ENCODE measurements around the gene IQSEC1. TPM values are rescaled to one million over a fixed set of nuclear protein-coding genes. Genes with fewer than 3 reads are reported as not detected.

Gene IQSEC1
- total RNA-seq, 1 donor from 2014 or later, result 70.1 TPM

GRCh38 chr3:12955651-12956315 is 117.4 kb downstream of the IQSEC1 start:
- DNase-seq (ENCODE audit: low spot score), result no peak

- no peak for DNase-seq (ENCODE audit: low spot score)
These were observed 118.2 kb downstream of the IQSEC1 start for GRCh38 chr3:12954891-12955650.

GRCh38 chr3:12954180-12954579 is 119.0 kb downstream of the IQSEC1 start:
- DNase-seq (ENCODE audit: low spot score), result no peak

- no peak for DNase-seq (ENCODE audit: low spot score)
These were observed 119.8 kb downstream of the IQSEC1 start for GRCh38 chr3:12953201-12953995.

GRCh38 chr3:12952343-12953200 is 120.7 kb downstream of the IQSEC1 start:
- DNase-seq (ENCODE audit: low spot score), result no peak

GRCh38 chr3:12948891-12949711 is 124.1 kb downstream of the IQSEC1 start:
- DNase-seq (ENCODE audit: low spot score), result no peak

DNA sequence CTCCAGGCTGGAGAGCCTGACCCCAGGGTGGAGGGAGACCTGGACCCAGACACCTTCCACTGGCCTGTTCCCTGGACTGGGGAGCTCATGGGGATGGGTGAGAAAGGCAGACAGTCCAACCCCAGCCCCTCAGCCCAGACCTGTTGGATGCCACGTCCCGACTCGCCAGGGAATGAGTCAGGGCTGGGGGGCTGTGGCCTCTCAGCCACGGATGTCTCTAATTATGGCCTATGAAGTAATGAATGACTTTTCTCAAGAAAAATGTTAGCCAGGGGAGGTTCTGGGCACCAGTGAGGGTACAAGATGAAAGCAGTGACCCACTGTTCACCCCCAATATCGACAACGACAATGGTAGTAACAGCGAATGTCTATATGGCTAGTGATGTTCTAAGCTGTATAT is 124.9 kb downstream of the IQSEC1 start:
- no peak for DNase-seq (ENCODE audit: low spot score)

- DNase-seq (ENCODE audit: low spot score), result no peak
These were observed 125.5 kb downstream of the IQSEC1 start for GRCh38 chr3:12947504-12948369.

- DNase-seq (ENCODE audit: low spot score), result no peak
These were observed 126.4 kb downstream of the IQSEC1 start for GRCh38 chr3:12946649-12947316.

- no peak for DNase-seq (ENCODE audit: low spot score)
These were observed 127.0 kb downstream of the IQSEC1 start for GRCh38 chr3:12946251-12946648.

- DNase-seq (ENCODE audit: low spot score), result no peak
These were observed 128.4 kb downstream of the IQSEC1 start for GRCh38 chr3:12944849-12945248.

DNA sequence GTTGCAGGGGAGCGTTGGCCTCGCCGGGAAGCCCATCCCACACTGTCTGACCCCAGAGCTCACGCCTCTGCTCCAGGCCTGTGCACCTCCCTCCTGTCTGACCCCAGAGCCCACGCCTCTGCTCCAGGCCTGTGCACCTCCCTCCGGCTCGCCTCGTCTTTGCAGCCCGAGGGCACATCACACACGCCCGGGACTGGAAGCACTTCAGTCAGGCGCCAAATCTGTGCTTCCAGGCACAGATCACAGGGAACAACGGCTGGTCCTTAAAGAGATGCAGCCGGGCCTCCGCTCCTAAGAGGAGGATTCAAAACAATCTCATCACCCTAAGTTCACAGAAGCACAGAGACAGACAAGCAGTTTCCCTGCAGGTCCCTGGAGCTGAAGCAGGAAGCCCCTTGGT is 128.8 kb downstream of the IQSEC1 start:
- no peak for DNase-seq (ENCODE audit: low spot score)

DNA sequence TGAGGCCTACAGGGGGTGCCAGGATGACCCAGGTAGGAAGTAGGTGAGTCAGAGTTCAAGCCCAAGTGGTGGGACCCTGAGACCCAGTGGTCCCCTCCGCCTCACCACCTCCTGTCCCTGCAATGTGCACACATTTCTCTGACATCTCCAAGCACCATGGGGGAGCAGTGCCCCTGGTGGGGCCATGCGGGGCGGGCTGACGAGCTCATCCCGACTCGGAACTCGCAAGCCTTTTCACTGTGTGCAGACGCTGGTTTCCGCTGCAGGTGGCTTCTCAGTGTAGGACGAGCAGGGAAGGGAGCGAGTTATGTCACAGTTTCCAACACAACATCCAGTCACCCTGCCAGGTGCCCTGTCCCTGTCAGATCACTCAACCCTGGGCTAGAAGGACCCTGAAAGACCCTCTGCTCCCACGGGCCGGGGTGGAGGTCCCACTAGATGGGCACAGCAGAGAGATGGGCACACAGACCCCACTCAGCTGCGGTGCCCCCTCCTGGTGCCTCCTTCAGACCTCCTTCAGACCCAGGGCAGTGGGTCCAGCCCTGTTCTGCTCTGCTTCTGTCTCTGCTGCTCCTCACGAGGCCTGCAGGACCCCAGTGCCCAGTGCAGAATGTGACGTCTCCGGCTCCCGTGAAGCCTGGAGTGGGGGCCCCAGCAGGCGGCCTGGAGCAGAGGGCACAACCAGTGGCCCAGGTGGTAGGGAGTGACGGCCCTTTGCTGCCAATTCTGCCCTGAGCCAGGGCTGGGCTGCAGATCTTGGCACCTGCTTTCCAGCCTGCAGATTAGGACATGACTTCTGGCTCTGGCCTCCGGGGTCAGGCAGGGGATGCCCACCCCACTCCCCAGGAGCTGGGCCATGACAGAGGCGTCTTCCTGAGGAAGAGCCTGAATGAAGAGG is 129.9 kb downstream of the IQSEC1 start:
- DNase-seq (ENCODE audit: low spot score), result no peak

DNA sequence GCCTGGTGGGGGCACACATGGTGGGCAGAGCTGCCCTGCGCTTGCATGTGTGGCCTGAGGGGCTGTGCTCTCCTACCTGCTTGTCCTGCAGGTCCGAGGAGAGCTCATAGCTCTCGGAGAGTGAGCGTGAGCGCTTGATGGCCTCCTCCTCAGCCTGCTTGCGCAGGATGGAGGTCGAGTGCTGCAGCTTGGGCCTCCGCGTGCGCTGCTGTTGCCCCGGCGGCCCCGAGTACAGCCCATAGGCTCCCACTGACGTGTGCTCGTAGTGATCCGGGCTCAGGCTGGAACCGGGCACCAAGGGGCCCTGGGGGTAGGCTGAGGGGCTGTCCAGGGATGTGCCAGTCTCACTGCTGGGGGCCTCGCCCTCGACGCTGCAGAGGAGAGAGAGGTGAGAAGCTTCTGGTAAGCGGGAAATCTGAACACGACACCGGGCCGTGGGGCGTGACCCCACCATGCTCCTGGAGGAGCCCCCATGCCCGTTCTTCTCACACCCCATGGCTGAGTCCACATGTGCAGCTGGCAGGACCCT is 131.7 kb downstream of the IQSEC1 start:
- DNase-seq (ENCODE audit: low spot score), result no peak

GRCh38 chr3:12940854-12941253 is 132.4 kb downstream of the IQSEC1 start:
- no peak for DNase-seq (ENCODE audit: low spot score)

DNA sequence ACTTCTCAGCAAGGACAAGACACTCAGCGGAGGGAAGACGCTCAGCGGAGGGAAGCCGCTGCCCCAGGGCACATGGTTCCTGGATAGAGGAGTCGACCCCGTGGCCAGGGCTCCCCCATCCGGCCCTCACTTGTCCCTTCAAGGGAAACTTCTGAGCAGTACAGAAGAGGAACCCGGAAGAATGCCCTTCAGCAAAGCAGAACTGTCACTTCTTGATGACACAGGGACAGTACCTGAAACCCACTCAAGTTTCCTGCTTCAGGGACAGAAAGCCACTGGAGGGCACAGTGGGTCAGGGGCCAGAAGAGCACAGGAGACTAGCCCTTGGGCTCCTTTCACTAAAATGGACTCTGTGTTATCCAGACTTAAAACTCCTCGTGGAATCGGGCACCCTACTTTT is 134.1 kb downstream of the IQSEC1 start:
- no peak for DNase-seq (ENCODE audit: low spot score)

DNA sequence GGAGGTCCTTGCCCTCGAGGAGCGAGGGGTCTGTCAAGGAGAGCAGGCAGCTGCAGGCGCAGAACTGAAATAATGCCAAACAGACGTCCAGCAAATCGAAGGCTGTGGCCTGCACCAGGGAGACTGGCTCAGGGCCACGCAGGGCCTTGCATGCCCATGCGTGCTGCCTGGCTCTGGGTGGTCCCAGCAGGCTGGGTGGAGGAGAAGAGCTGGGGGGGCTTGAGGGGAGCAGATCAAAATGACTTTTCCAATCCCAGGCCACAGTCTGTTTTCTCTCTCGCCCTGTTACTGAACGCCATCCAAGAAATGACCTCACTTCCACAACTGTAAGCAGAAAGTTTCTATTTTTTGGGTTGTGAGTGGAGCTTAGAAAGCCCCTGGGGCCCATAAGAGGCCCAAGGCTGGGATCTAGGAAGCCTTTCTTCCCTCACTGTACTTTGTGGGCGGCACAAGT is 134.9 kb downstream of the IQSEC1 start:
- DNase-seq (ENCODE audit: low spot score), result no peak
